ENCODE data around the gene NCDN. TPM values are rescaled to one million over a fixed set of nuclear protein-coding genes. Genes with fewer than 3 reads are reported as not detected.

The NCDN gene
- total RNA-seq, 4 donors from 2014 or later: 8.7 to 16.8 (median 14.0) TPM

DNA sequence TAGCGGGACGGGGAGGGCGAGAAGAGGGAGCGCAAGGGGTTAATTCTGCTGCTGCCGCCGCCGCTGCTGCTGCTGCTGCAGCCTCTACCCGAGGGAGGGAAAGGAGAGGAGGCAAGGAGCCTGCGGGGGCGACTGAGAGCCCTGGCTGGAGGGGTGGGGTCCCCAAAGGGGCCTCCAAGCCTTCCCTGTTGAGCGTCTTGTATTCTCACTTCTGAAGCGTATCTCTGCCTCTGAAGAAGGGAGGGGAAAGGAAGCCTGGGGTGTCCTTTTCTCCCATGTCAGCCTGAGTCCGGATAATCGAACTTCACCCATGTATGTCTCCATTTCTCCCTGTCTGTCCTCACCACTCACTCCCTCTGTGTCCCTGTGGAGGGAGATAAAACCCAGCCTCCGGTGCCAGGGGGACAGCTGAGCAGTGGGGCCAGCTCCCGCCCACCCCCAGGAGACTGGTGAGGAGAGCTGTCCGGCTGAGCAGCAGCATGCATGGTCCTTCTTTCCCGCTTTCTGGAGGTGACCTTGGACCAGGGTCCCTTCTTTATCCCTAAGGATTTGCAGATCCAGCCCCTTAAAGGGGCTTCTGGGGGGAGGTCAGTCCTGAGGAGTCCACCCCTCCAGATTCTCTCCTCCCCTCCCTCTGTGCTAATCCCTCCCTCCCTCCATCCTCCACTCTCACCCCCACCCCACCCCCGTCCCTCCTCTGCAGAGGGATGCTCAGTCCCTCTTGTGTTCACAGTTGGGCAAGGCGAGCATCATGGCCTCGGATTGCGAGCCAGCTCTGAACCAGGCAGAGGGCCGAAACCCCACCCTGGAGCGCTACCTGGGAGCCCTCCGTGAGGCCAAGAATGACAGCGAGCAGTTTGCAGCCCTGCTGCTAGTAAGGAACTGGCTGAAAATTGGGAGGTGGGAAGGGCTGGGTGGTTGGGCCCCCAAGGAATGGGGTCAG lies 1.0 kb downstream of the NCDN start:
- Histone ChIP-seq H3K27ac (peak overlapping the region; percentile 91 to 100 (median 99)), H3K36me3 (peaks cover 0 to 9% of the 10 kb centered on the region in 2 donors), H3K27me3 (no peaks in the 10 kb centered on the region), H3K4me3 (peak overlapping the region; percentile 84 to 99 (median 98)), H3K9me3 (no peaks in the 10 kb centered on the region), H3K4me1 (peaks cover 39 to 60% of the 10 kb centered on the region in 2 donors)
- intact Hi-C loops (cut with DNase I; ENCODE audit: low total_unique reads): loop anchor here (5.0 to 10.0 kb wide), 2 partner anchors 159 to 906 kb away; partner anchors contain the start of genes C1orf216 and MRPS15
- ATAC-seq (no peak), DNase-seq (no peak)
- TF ChIP-seq, protein P1, sequence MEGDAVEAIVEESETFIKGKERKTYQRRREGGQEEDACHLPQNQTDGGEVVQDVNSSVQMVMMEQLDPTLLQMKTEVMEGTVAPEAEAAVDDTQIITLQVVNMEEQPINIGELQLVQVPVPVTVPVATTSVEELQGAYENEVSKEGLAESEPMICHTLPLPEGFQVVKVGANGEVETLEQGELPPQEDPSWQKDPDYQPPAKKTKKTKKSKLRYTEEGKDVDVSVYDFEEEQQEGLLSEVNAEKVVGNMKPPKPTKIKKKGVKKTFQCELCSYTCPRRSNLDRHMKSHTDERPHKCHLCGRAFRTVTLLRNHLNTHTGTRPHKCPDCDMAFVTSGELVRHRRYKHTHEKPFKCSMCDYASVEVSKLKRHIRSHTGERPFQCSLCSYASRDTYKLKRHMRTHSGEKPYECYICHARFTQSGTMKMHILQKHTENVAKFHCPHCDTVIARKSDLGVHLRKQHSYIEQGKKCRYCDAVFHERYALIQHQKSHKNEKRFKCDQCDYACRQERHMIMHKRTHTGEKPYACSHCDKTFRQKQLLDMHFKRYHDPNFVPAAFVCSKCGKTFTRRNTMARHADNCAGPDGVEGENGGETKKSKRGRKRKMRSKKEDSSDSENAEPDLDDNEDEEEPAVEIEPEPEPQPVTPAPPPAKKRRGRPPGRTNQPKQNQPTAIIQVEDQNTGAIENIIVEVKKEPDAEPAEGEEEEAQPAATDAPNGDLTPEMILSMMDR (IDR thresholded peaks at IDR 0.05 in 4 of 5, conservative IDR thresholded peaks at IDR 0.05 in 1 of 5): no peak
- TF ChIP-seq POLR2A (IDR thresholded peaks at IDR 0.05): no peak
- in situ Hi-C loops (cut with MboI; ENCODE audit: low sequenced_read_pairs in 4 of 4): loop anchor here in 1 of 4 donors (10.0 kb wide), 1 partner anchor 364 kb away; the partner anchor contains the start of gene SFPQ

DNA sequence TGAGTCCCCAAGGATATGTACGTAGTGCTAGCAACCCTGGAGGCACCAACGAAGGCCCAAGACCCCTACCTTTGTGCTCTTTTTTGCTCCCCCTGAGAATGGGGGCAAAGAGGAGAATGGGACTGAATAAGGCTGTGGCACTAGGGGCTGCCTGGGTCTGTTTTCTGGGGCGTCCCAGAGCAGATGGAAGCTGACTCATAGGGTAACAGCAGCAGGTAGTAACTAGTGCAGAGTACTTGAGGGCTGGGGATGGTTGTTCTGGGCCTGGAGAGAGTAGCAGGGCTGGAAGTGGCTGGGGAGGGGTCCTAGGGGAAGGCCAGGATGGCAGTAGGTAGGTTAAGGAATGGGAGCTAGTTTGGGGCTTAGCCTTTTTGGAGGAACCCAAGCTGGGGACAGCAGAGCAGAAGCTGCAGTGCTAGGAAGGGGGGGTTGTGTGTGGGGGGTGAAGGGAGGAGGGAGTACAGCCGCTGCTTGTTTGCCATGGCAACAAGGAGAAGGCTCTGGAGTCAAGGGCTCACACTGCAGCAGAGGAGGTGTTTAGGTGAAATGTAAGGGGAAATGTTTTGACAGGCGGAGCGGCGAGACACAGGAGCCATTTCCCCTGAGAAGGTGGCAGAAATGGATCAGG lies 1.8 kb downstream of the NCDN start:
- ATAC-seq: no peak
- H3K36me3 ChIP-seq: peaks cover 0 to 9% of the 10 kb centered on the region in 2 donors
- H3K4me3 ChIP-seq: no peak overlapping the region
- peaks cover 32 to 52% of the 10 kb centered on the region in 2 donors for H3K4me1 ChIP-seq
- in situ Hi-C loops (cut with MboI; ENCODE audit: low sequenced_read_pairs in 4 of 4): loop anchor here in 1 of 4 donors (10.0 kb wide), 1 partner anchor 365 kb away; the partner anchor contains the start of gene SFPQ
- no peak for TF ChIP-seq POLR2A (IDR thresholded peaks at IDR 0.05)
- TF ChIP-seq, protein P1 (IDR thresholded peaks at IDR 0.05 in 4 of 5, conservative IDR thresholded peaks at IDR 0.05 in 1 of 5): no peak
- no peaks in the 10 kb centered on the region for H3K27me3 ChIP-seq
- intact Hi-C loops (cut with DNase I; ENCODE audit: low total_unique reads): loop anchor here (5.0 to 10.0 kb wide), 2 partner anchors 158 to 905 kb away; partner anchors contain the start of genes C1orf216 and MRPS15
- H3K27ac ChIP-seq: no peak overlapping the region
- DNase-seq: no peak
- H3K9me3 ChIP-seq: no peaks in the 10 kb centered on the region

DNA sequence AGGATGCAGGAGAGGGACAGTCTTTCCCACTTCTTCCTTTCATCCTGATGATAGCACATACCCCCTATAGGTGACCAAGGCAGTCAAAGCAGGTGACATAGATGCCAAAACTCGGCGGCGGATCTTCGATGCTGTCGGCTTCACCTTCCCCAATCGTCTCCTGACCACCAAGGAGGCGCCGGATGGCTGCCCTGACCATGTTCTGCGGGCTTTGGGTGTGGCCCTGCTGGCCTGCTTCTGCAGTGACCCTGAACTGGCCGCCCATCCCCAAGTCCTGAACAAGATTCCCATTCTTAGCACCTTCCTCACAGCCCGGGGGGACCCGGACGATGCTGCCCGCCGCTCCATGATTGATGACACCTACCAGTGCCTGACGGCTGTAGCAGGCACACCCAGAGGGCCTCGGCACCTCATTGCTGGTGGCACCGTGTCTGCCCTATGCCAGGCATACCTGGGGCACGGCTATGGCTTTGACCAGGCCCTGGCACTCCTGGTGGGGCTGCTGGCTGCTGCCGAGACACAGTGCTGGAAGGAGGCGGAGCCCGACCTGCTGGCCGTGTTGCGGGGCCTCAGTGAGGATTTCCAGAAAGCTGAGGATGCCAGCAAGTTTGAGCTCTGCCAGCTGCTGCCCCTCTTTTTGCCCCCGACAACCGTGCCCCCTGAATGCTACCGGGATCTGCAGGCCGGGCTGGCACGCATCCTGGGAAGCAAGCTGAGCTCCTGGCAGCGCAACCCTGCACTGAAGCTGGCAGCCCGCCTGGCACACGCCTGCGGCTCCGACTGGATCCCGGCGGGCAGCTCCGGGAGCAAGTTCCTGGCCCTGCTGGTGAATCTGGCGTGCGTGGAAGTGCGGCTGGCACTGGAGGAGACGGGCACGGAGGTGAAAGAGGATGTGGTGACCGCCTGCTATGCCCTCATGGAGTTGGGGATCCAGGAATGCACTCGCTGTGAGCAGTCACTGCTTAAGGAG lies 2.9 kb downstream of the NCDN start:
- TF ChIP-seq POLR2A (IDR thresholded peaks at IDR 0.05): no peak
- TF ChIP-seq, protein P1 (IDR thresholded peaks at IDR 0.05 in 4 of 5, conservative IDR thresholded peaks at IDR 0.05 in 1 of 5): no peak
- Histone ChIP-seq H3K36me3 (peaks cover 0 to 9% of the 10 kb centered on the region in 2 donors), H3K9me3 (no peaks in the 10 kb centered on the region), H3K27me3 (no peaks in the 10 kb centered on the region), H3K4me1 (peaks cover 21 to 41% of the 10 kb centered on the region in 2 donors), H3K4me3 (peak overlapping the region in 3 of 4 donors; percentile 11 to 27 (median 13)), H3K27ac (peak overlapping the region in 1 of 4 donors; percentile 29)
- in situ Hi-C loops (cut with MboI; ENCODE audit: low sequenced_read_pairs in 4 of 4): loop anchor here (5.0 to 10.0 kb wide), 3 partner anchors 108 to 164 kb away; no protein-coding TSS in a partner anchor
- intact Hi-C loops (cut with DNase I; ENCODE audit: low total_unique reads): no loop called here
- DNase-seq (peak; percentile 45 to 73), ATAC-seq (no peak)
